Adrenal gland (tissue), 5 donors: ENCODE results near the gene RC3H1.

Experiments
- POLR2A ChIP-seq, 2 donors: fragments of 450-650 bp; IDR thresholded peaks; one replicate each; pipeline ENCODE4 v1.6.1; 2017; ENCODE audit warnings: antibody characterized with exemption in 2 of 2, mild to moderate bottlenecking in 2 of 2, moderate library complexity in 1 of 2
- TF ChIP-seq, protein P1 (sequence below), 6 experiments: fragments of 450-650 bp in 4 of 6; fragments of 200-600 bp in 2 of 6; sonication (generic) in 1 of 6; IDR thresholded peaks; 1 replicate in 5 of 6; 2 replicates in 1 of 6; pipeline versions ENCODE4 v1.5.1 to v1.8.0; 2016 to 2021; ENCODE audit warnings: antibody characterized with exemption in 6 of 6, mild to moderate bottlenecking in 2 of 6, moderate library complexity in 1 of 6
- donor health status: DM: no; HTN: no; CAD: no.

DNA sequence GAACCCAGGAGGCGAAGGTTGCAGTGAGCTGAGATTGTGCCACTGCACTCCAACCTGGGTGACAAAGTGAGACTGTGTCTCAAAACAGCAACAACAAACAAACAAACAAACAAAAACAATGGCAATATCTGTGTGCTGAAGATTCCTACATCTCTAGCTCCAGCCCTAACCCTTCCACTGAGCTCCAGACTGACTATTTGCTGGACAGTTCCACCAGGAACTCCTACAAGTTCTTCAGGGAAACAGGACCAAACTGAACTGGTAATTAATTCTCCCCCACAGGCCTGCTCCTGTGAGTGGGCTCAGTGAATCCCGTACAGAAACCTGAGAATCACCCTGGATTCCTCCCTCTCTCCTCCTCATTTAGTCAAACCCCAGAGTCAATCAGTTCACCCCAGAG, 106.6 kb downstream of the RC3H1 start:
- TF ChIP-seq, protein P1, sequence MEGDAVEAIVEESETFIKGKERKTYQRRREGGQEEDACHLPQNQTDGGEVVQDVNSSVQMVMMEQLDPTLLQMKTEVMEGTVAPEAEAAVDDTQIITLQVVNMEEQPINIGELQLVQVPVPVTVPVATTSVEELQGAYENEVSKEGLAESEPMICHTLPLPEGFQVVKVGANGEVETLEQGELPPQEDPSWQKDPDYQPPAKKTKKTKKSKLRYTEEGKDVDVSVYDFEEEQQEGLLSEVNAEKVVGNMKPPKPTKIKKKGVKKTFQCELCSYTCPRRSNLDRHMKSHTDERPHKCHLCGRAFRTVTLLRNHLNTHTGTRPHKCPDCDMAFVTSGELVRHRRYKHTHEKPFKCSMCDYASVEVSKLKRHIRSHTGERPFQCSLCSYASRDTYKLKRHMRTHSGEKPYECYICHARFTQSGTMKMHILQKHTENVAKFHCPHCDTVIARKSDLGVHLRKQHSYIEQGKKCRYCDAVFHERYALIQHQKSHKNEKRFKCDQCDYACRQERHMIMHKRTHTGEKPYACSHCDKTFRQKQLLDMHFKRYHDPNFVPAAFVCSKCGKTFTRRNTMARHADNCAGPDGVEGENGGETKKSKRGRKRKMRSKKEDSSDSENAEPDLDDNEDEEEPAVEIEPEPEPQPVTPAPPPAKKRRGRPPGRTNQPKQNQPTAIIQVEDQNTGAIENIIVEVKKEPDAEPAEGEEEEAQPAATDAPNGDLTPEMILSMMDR (IDR thresholded peaks at IDR 0.05) = no peak
- no peak for TF ChIP-seq POLR2A (IDR thresholded peaks at IDR 0.05)
